Measurements from ENCODE around the gene KAZN.

Gene KAZN

DNA sequence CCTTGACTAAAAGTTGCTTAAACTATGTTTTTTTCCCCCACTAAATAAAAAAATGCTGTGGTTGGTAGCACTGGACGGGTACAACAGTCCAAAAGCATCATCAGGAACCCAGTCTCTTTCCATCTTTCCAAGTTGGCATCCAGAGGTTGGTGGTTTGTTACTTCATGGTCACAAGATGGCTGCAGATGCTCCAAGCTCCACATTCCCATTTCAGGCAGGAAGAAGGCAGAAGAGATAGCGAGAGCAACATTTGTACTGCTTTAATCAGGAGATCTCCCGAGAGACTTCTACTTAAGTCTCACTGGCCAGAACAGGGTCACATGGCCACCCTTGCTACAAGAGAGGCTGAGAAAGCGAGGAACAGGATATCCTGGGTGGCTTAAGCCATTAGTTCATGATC is 230.2 kb downstream of the KAZN start:
- Histone ChIP-seq H3K36me3 (ENCODE audit: control insufficient read depth, insufficient read depth, low read length) (no peaks in the 10 kb centered on the region), H3K27me3 (replicated peaks; ENCODE audit: control insufficient read depth, insufficient read depth, low read length) (no peaks in the 10 kb centered on the region; the same call in 1 of the 2 replicates), H3K4me3 (replicated peaks; ENCODE audit: low read depth, low read length) (no peak overlapping the region)
- DNase-seq (ENCODE audit: extremely low read depth, insufficient read length) = no peak
- no peak for TF ChIP-seq CTCF (IDR thresholded peaks at IDR 0.05; ENCODE audit: insufficient read depth, low read length, poor library complexity, severe bottlenecking)

DNA sequence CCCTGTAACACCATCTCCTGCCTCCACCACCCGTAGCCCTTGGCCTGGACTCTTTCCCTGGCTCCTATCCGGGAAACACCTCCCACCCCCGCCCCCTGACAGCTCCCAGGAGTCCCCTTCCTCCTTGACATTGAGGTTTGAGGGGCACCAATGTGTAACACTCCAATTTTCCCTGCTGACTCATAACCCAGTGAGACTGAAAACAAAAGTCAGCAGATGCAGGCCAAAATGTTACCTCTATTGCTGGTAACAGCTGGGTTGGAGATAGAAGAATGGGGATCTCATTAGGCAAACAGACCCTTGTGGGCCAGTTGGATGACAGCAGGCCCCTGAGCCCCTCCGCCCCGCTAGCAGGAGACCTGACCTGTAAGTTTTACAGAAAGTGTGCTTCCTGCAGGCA is 237.2 kb downstream of the KAZN start:
- no peak overlapping the region for H3K4me3 ChIP-seq (replicated peaks; ENCODE audit: low read depth, low read length)
- H3K27me3 ChIP-seq (replicated peaks; ENCODE audit: control insufficient read depth, insufficient read depth, low read length) = no peaks in the 10 kb centered on the region; the same call in 1 of the 2 replicates
- no peak for TF ChIP-seq CTCF (IDR thresholded peaks at IDR 0.05; ENCODE audit: insufficient read depth, low read length, poor library complexity, severe bottlenecking)
- H3K36me3 ChIP-seq (ENCODE audit: control insufficient read depth, insufficient read depth, low read length) = no peaks in the 10 kb centered on the region
- no peak for DNase-seq (ENCODE audit: extremely low read depth, insufficient read length)

GRCh38 chr1:14836426-14837140 is 238.1 kb downstream of the KAZN start:
- H3K27me3 ChIP-seq (replicated peaks; ENCODE audit: control insufficient read depth, insufficient read depth, low read length) = no peaks in the 10 kb centered on the region; the same call in 1 of the 2 replicates
- no peak overlapping the region for H3K4me3 ChIP-seq (replicated peaks; ENCODE audit: low read depth, low read length)
- DNase-seq (ENCODE audit: extremely low read depth, insufficient read length) = no peak
- H3K36me3 ChIP-seq (ENCODE audit: control insufficient read depth, insufficient read depth, low read length) = no peaks in the 10 kb centered on the region
- no peak for TF ChIP-seq CTCF (IDR thresholded peaks at IDR 0.05; ENCODE audit: insufficient read depth, low read length, poor library complexity, severe bottlenecking)

DNA sequence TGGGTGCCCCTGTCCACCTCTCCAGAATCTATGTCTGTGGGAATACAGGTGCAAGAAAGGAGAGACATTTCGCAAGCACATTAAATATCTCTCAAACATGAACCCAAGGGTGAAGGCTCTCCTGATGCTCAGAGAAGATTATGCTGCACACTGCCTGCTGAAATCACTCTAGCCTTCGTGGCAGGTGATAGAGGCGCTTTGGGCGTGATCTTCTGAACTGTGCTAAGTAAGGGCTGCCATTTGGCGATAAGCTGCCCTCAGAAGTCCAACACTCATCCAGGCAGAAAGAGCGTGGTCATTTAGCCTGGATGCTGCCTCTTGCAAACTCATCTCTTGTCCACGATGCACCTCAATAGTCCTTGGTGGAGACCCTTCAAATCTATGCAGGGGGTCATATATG is 241.9 kb downstream of the KAZN start:
- no peaks in the 10 kb centered on the region for H3K27me3 ChIP-seq (replicated peaks; ENCODE audit: control insufficient read depth, insufficient read depth, low read length)
- H3K36me3 ChIP-seq (ENCODE audit: control insufficient read depth, insufficient read depth, low read length) = no peaks in the 10 kb centered on the region
- DNase-seq (ENCODE audit: extremely low read depth, insufficient read length) = no peak
- TF ChIP-seq CTCF (IDR thresholded peaks at IDR 0.05; ENCODE audit: insufficient read depth, low read length, poor library complexity, severe bottlenecking) = no peak
- no peak overlapping the region for H3K4me3 ChIP-seq (replicated peaks; ENCODE audit: low read depth, low read length)

DNA sequence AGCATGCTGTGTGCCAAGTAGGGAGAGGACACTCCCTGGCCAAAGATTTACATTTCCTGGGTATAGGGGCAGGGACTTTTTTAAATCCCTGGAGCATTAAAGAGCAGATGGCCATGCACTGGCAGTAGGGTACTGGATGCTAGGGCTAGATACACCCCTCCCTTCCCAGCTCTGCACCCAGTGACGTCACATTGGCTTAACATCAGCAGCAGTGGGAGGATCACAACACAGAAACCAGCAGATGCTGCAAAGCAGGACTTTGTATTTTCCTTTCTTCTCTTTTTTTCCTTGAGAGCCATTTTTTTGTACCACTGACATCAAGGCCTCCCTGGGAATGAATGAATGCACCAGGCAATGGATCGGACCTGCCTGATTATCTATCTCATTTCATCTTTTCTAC is 243.0 kb downstream of the KAZN start:
- no peak for DNase-seq (ENCODE audit: extremely low read depth, insufficient read length)
- no peak for TF ChIP-seq CTCF (IDR thresholded peaks at IDR 0.05; ENCODE audit: insufficient read depth, low read length, poor library complexity, severe bottlenecking)
- H3K4me3 ChIP-seq (replicated peaks; ENCODE audit: low read depth, low read length) = no peak overlapping the region
- no peaks in the 10 kb centered on the region for H3K27me3 ChIP-seq (replicated peaks; ENCODE audit: control insufficient read depth, insufficient read depth, low read length)
- H3K36me3 ChIP-seq (ENCODE audit: control insufficient read depth, insufficient read depth, low read length) = no peaks in the 10 kb centered on the region

GRCh38 chr1:14841951-14842350 is 243.5 kb downstream of the KAZN start:
- H3K4me3 ChIP-seq (replicated peaks; ENCODE audit: low read depth, low read length) = no peak overlapping the region
- no peaks in the 10 kb centered on the region for H3K36me3 ChIP-seq (ENCODE audit: control insufficient read depth, insufficient read depth, low read length)
- no peak for TF ChIP-seq CTCF (IDR thresholded peaks at IDR 0.05; ENCODE audit: insufficient read depth, low read length, poor library complexity, severe bottlenecking)
- no peak for DNase-seq (ENCODE audit: extremely low read depth, insufficient read length)
- H3K27me3 ChIP-seq (replicated peaks; ENCODE audit: control insufficient read depth, insufficient read depth, low read length) = no peaks in the 10 kb centered on the region
